WTC11 (cell line): ENCODE results near the gene BTBD9. TPM values are rescaled to one million over a fixed set of nuclear protein-coding genes. Genes with fewer than 3 reads are reported as not detected.

Source experiments
- ATAC-seq: fragments of 200-7000 bp; cut with Tn5 transposase; 2 replicates; pipeline ENCODE4 v1.10.0; 2021; ENCODE audit warnings: mild to moderate bottlenecking, moderate library complexity
- CTCF ChIA-PET: fragments of 300-600 bp; sonication (Branson Sonifier 250); formaldehyde crosslinking; loops from one replicate; lab custom pipeline; 2021; ENCODE audit warnings: antibody characterized with exemption; lab: Charles Lee
- POLR2A ChIA-PET: fragments of 350-600 bp; sonication (Branson Sonifier 250); formaldehyde crosslinking; loops from one replicate; lab custom pipeline; 2021; ENCODE audit warnings: antibody characterized with exemption; lab: Charles Lee
- DNase-seq: peaks from one replicate; pipeline ENCODE4 v3.0.0; 2021; ENCODE audit warnings: low spot score
- H3K27ac Mint-ChIP-seq: 2 replicates; pipeline ENCODE4 v1.8.0; 2021; ENCODE audit warnings: mixed read lengths
- H3K27me3 Mint-ChIP-seq: 2 replicates; pipeline ENCODE4 v1.8.0; 2021; ENCODE audit warnings: low read depth, mild to moderate bottlenecking, moderate library complexity, mixed read lengths
- H3K36me3 Mint-ChIP-seq: 2 replicates; pipeline ENCODE4 v1.8.0; 2021; ENCODE audit warnings: mixed read lengths
- H3K4me1 Mint-ChIP-seq: 2 replicates; pipeline ENCODE4 v1.8.0; 2022; ENCODE audit warnings: mixed read lengths
- H3K4me3 Mint-ChIP-seq: 2 replicates; pipeline ENCODE4 v1.8.0; 2021; ENCODE audit warnings: mild to moderate bottlenecking, moderate library complexity, mixed read lengths
- H3K9me3 Mint-ChIP-seq: 2 replicates; pipeline ENCODE4 v1.8.0; 2021; ENCODE audit warnings: mixed read lengths
- ATF1 ChIP-seq: sonication (generic); formaldehyde crosslinking; IDR thresholded peaks from 2 replicates; pipeline ENCODE4 v1.8.1; 2023; ENCODE audit warnings: mild to moderate bottlenecking, moderate library complexity, missing genetic modification reagents
- ATF2 ChIP-seq: sonication (generic); formaldehyde crosslinking; IDR thresholded peaks from 2 replicates; pipeline ENCODE4 v1.8.1; 2022; ENCODE audit warnings: low read depth, missing genetic modification reagents, borderline replicate concordance
- ATF6 ChIP-seq: sonication (generic); formaldehyde crosslinking; IDR thresholded peaks from 2 replicates; pipeline ENCODE4 v1.8.1; 2023; ENCODE audit warnings: mild to moderate bottlenecking, missing genetic modification reagents
- CBFB ChIP-seq: sonication (generic); formaldehyde crosslinking; IDR thresholded peaks from 2 replicates; pipeline ENCODE4 v1.8.1; 2022; ENCODE audit warnings: mild to moderate bottlenecking, low read depth, missing genetic modification reagents
- CREB1 ChIP-seq: sonication (generic); formaldehyde crosslinking; IDR thresholded peaks from 2 replicates; pipeline ENCODE4 v1.8.0; 2023; ENCODE audit warnings: mild to moderate bottlenecking, missing genetic modification reagents
- CREM ChIP-seq: sonication (generic); formaldehyde crosslinking; IDR thresholded peaks from 2 replicates; pipeline ENCODE4 v1.8.1; 2022; ENCODE audit warnings: mild to moderate bottlenecking, missing genetic modification reagents, moderate library complexity
- EMX1 ChIP-seq: fragments of 250-450 bp; sonication (Bioruptor Pico); IDR thresholded peaks from 2 replicates; pipeline ENCODE4 v1.8.0; 2021; ENCODE audit warnings: mild to moderate bottlenecking
- ETV6 ChIP-seq: sonication (generic); formaldehyde crosslinking; IDR thresholded peaks from 2 replicates; pipeline ENCODE4 v1.8.1; 2022; ENCODE audit warnings: mild to moderate bottlenecking, missing genetic modification reagents
- FOXP1 ChIP-seq: sonication (generic); formaldehyde crosslinking; IDR thresholded peaks from 2 replicates; pipeline ENCODE4 v1.8.0; 2022; ENCODE audit warnings: missing genetic modification reagents, mild to moderate bottlenecking, moderate library complexity, borderline replicate concordance
- GABPB1 ChIP-seq: sonication (generic); formaldehyde crosslinking; IDR thresholded peaks from 2 replicates; pipeline ENCODE4 v1.8.1; 2023; ENCODE audit warnings: mild to moderate bottlenecking, missing genetic modification reagents
- GRHL2 ChIP-seq: fragments of 250-450 bp; sonication (Bioruptor Pico); IDR thresholded peaks from 2 replicates; pipeline ENCODE4 v1.8.0; 2022; ENCODE audit warnings: mild to moderate bottlenecking, moderate library complexity; ENCODE audit not compliant: insufficient replicate concordance, severe bottlenecking
- JUN ChIP-seq: sonication (generic); formaldehyde crosslinking; IDR thresholded peaks from 2 replicates; pipeline ENCODE4 v1.8.0; 2023; ENCODE audit warnings: mild to moderate bottlenecking, missing genetic modification reagents
- STAT6 ChIP-seq: sonication (generic); formaldehyde crosslinking; conservative IDR thresholded peaks from 2 replicates; pipeline ENCODE4 v1.8.1; 2023; ENCODE audit warnings: mild to moderate bottlenecking, low read depth, missing genetic modification reagents, moderate library complexity
- TEAD1 ChIP-seq: sonication (generic); formaldehyde crosslinking; IDR thresholded peaks from 2 replicates; pipeline ENCODE4 v1.8.0; 2022; ENCODE audit warnings: mild to moderate bottlenecking, missing genetic modification reagents
- ZNF121 ChIP-seq: sonication (generic); formaldehyde crosslinking; IDR thresholded peaks from 2 replicates; pipeline ENCODE4 v1.8.0; 2023; ENCODE audit warnings: missing genetic modification reagents
- ZNF281 ChIP-seq: sonication (generic); formaldehyde crosslinking; IDR thresholded peaks from 2 replicates; pipeline ENCODE4 v1.8.0; 2023; ENCODE audit warnings: mild to moderate bottlenecking, missing genetic modification reagents
- ZNF425 ChIP-seq: fragments of 250-450 bp; sonication (Bioruptor Pico); conservative IDR thresholded peaks from 2 replicates; pipeline ENCODE4 v1.9.0; 2021; ENCODE audit warnings: mild to moderate bottlenecking
- total RNA-seq: library from RNA; stranded (reverse); gene quantifications from 3 replicates; pipeline ENCODE4 v1.2.3, GENCODE V29; 2021

Gene BTBD9
- total RNA-seq, 1 experiment from 2014 or later: 4.2 TPM

GRCh38 chr6:38507173-38507572 lies 132.6 kb downstream of the BTBD9 start:
- no peaks in the 10 kb centered on the region for H3K36me3 Mint-ChIP-seq
- ChIA-PET CTCF (no interaction called here), POLR2A (no interaction called here)
- no peak overlapping the region for H3K4me3 Mint-ChIP-seq
- DNase-seq: no peak
- no peak for ATAC-seq
- no peaks in the 10 kb centered on the region for H3K9me3 Mint-ChIP-seq
- H3K4me1 Mint-ChIP-seq: no peaks in the 10 kb centered on the region; the same call in 1 of the 2 replicates
- TF ChIP-seq JUN (CRISPR knock-in tag) (no peak), ZNF425 (CRISPR knock-in tag) (no peak), GRHL2 (no peak), CBFB (CRISPR knock-in tag) (no peak), ZNF121 (CRISPR knock-in tag) (no peak), ATF1 (CRISPR knock-in tag) (no peak), TEAD1 (CRISPR knock-in tag) (no peak), CREM (CRISPR knock-in tag) (no peak), FOXP1 (no peak)
- H3K27ac Mint-ChIP-seq: no peak overlapping the region
- no peaks in the 10 kb centered on the region for H3K27me3 Mint-ChIP-seq

GRCh38 chr6:38505826-38506225 lies 133.9 kb downstream of the BTBD9 start:
- Mint-ChIP-seq H3K4me1 (no peaks in the 10 kb centered on the region; the same call in 1 of the 2 replicates), H3K9me3 (no peaks in the 10 kb centered on the region), H3K4me3 (no peak overlapping the region), H3K27ac (no peak overlapping the region), H3K27me3 (no peaks in the 10 kb centered on the region), H3K36me3 (no peaks in the 10 kb centered on the region)
- DNase-seq: no peak
- POLR2A ChIA-PET: no interaction called here
- no peak for TF ChIP-seq GABPB1 (CRISPR knock-in tag)
- no peak for TF ChIP-seq ZNF121 (CRISPR knock-in tag)
- TF ChIP-seq CREB1 (CRISPR knock-in tag): no peak
- no peak for TF ChIP-seq ETV6
- no peak for TF ChIP-seq EMX1 (CRISPR knock-in tag)
- no peak for TF ChIP-seq ATF2
- no peak for TF ChIP-seq JUN (CRISPR knock-in tag)
- TF ChIP-seq STAT6: no peak
- CTCF ChIA-PET: no interaction called here
- ATAC-seq: no peak

- DNase-seq (no peak), ATAC-seq (no peak)
- Mint-ChIP-seq H3K27ac (no peak overlapping the region), H3K9me3 (no peaks in the 10 kb centered on the region), H3K27me3 (no peaks in the 10 kb centered on the region), H3K4me3 (no peak overlapping the region), H3K4me1 (no peaks in the 10 kb centered on the region; the same call in 1 of the 2 replicates), H3K36me3 (no peaks in the 10 kb centered on the region)
- CTCF ChIA-PET: no interaction called here
- POLR2A ChIA-PET: no interaction called here
- TF ChIP-seq ATF6 (CRISPR knock-in tag) (no peak), ZNF281 (CRISPR knock-in tag) (no peak)
These were observed 134.7 kb downstream of the BTBD9 start for GRCh38 chr6:38504996-38505395.
